Gastrocnemius medialis (tissue), 4 donors: ENCODE data around the gene SNTN.
"Not testable (repeated sequence)": the region's sequence is repeated elsewhere in the genome, so short reads cannot be mapped to it uniquely, and the experiment has no call there.

Experiments used
- CTCF ChIP-seq, 5 experiments: fragments of 450-650 bp in 3 of 5; fragments of 200-600 bp in 2 of 5; sonication (generic) in 2 of 5; IDR thresholded peaks in 4 of 5; conservative IDR thresholded peaks in 1 of 5; 1 replicate in 4 of 5; 2 replicates in 1 of 5; pipeline ENCODE4 v1.5.1; 2016 to 2019; ENCODE audit warnings: antibody characterized with exemption in 5 of 5, mild to moderate bottlenecking in 3 of 5, moderate library complexity in 3 of 5
- POLR2A ChIP-seq, 2 donors: fragments of 450-650 bp; IDR thresholded peaks; one replicate each; pipeline ENCODE4 v1.6.1; 2017; ENCODE audit warnings: antibody characterized with exemption in 2 of 2, mild to moderate bottlenecking in 2 of 2, moderate library complexity in 2 of 2

GRCh38 chr3:63644928-63645781 lies 7.3 kb upstream of the SNTN start:
- not testable (repeated sequence) for TF ChIP-seq POLR2A (IDR thresholded peaks at IDR 0.05); CTCF (IDR thresholded peaks at IDR 0.05 in 4 of 5, conservative IDR thresholded peaks at IDR 0.05 in 1 of 5)
